ENCODE data around the gene CCR6. TPM values are rescaled to one million over a fixed set of nuclear protein-coding genes. Genes with fewer than 3 reads are reported as not detected.

Gene CCR6
- total and polyA plus RNA-seq, 10 of the 15 experiments (the other 5 are each of a cell fraction or from before 2014, with no cell fraction given): 2.2 to 7.6 (median 6.7) TPM

GRCh38 chr6:167141667-167142432 lies 19.0 kb downstream of the CCR6 start (continued):
- TF ChIP-seq MYC (IDR thresholded peaks at IDR 0.05; ENCODE audit: insufficient read depth, insufficient read length, insufficient replicate concordance, low read length, severe bottlenecking) (no peak), TCF12 (IDR thresholded peaks at IDR 0.05; ENCODE audit: low read depth, low read length) (peak; percentile 90), LARP7 (IDR thresholded peaks at IDR 0.05) (peak; percentile 11; the same call in 1 of the 2 replicates), PBX3 (IDR thresholded peaks at IDR 0.05; ENCODE audit: insufficient replicate concordance, low read depth, low read length) (no peak), SUZ12 (IDR thresholded peaks at IDR 0.05; ENCODE audit: unreplicated experiment) (no peak), YY1 (IDR thresholded peaks at IDR 0.05; ENCODE audit: low read depth, low read length) (peak; percentile 75), POU2F2 (IDR thresholded peaks at IDR 0.05; ENCODE audit: borderline replicate concordance, low read depth, low read length) (0 out of 3 replicates have a peak, but pooled peaks have one; percentile 39), FOS (IDR thresholded peaks at IDR 0.05; ENCODE audit: borderline replicate concordance, extremely low read depth, insufficient read length) (no peak), IKZF2 (IDR thresholded peaks at IDR 0.05) (no peak), MYB (IDR thresholded peaks at IDR 0.05; ENCODE audit: borderline replicate concordance, low read depth, low read length) (no peak), RAD21 (IDR thresholded peaks at IDR 0.05; ENCODE audit: insufficient read depth, low read depth, low read length) (peak; percentile 99), STAT1 (conservative IDR thresholded peaks at IDR 0.05) (no peak), SIX5 (IDR thresholded peaks at IDR 0.05; ENCODE audit: low read depth, low read length, severe bottlenecking) (no peak), SIN3A (IDR thresholded peaks at IDR 0.05; ENCODE audit: low read depth, low read length) (no peak), POLR2A (IDR thresholded peaks at IDR 0.05; ENCODE audit: low read depth, low read length) (no peak), NBN (IDR thresholded peaks at IDR 0.05) (no peak), EED (IDR thresholded peaks at IDR 0.05; ENCODE audit: low read depth) (peak; percentile 60; the same call in 1 of the 2 replicates), CBX5 (IDR thresholded peaks at IDR 0.05; ENCODE audit: low read depth) (no peak), IRF3 (IDR thresholded peaks at IDR 0.05) (no peak), BHLHE40 (IDR thresholded peaks at IDR 0.05; ENCODE audit: borderline replicate concordance in 1 of 2, low read depth in 2 of 2, low read length in 1 of 2) (peak in 1 of 2 experiments; percentile 33; a peak in 2 of 4 replicates)
- TF ChIP-seq, protein P1, sequence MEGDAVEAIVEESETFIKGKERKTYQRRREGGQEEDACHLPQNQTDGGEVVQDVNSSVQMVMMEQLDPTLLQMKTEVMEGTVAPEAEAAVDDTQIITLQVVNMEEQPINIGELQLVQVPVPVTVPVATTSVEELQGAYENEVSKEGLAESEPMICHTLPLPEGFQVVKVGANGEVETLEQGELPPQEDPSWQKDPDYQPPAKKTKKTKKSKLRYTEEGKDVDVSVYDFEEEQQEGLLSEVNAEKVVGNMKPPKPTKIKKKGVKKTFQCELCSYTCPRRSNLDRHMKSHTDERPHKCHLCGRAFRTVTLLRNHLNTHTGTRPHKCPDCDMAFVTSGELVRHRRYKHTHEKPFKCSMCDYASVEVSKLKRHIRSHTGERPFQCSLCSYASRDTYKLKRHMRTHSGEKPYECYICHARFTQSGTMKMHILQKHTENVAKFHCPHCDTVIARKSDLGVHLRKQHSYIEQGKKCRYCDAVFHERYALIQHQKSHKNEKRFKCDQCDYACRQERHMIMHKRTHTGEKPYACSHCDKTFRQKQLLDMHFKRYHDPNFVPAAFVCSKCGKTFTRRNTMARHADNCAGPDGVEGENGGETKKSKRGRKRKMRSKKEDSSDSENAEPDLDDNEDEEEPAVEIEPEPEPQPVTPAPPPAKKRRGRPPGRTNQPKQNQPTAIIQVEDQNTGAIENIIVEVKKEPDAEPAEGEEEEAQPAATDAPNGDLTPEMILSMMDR (IDR thresholded peaks at IDR 0.05 in 2 of 3, conservative IDR thresholded peaks at IDR 0.05 in 1 of 3; ENCODE audit: control insufficient read depth in 2 of 3, extremely low read depth in 1 of 3, insufficient read depth in 1 of 3, low read depth in 3 of 3, low read length in 3 of 3): peak; percentile 94 to 98 (median 96); a peak in 5 of 6 replicates
- TF ChIP-seq, protein P2, sequence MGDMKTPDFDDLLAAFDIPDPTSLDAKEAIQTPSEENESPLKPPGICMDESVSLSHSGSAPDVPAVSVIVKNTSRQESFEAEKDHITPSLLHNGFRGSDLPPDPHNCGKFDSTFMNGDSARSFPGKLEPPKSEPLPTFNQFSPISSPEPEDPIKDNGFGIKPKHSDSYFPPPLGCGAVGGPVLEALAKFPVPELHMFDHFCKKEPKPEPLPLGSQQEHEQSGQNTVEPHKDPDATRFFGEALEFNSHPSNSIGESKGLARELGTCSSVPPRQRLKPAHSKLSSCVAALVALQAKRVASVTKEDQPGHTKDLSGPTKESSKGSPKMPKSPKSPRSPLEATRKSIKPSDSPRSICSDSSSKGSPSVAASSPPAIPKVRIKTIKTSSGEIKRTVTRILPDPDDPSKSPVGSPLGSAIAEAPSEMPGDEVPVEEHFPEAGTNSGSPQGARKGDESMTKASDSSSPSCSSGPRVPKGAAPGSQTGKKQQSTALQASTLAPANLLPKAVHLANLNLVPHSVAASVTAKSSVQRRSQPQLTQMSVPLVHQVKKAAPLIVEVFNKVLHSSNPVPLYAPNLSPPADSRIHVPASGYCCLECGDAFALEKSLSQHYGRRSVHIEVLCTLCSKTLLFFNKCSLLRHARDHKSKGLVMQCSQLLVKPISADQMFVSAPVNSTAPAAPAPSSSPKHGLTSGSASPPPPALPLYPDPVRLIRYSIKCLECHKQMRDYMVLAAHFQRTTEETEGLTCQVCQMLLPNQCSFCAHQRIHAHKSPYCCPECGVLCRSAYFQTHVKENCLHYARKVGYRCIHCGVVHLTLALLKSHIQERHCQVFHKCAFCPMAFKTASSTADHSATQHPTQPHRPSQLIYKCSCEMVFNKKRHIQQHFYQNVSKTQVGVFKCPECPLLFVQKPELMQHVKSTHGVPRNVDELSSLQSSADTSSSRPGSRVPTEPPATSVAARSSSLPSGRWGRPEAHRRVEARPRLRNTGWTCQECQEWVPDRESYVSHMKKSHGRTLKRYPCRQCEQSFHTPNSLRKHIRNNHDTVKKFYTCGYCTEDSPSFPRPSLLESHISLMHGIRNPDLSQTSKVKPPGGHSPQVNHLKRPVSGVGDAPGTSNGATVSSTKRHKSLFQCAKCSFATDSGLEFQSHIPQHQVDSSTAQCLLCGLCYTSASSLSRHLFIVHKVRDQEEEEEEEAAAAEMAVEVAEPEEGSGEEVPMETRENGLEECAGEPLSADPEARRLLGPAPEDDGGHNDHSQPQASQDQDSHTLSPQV (IDR thresholded peaks at IDR 0.05): no peak

All from GM12878 (cell line).